Prostate gland (tissue), 2 donors: ENCODE data around the gene MAGI2.

Source experiments
- CTCF ChIP-seq, 4 experiments: fragments of 200-600 bp in 2 of 4; fragments of 450-650 bp in 2 of 4; sonication (generic) in 2 of 4; IDR thresholded peaks; 1 replicate in 3 of 4; 2 replicates in 1 of 4; pipeline ENCODE4 v1.5.1; 2016 to 2019; ENCODE audit warnings: antibody characterized with exemption in 4 of 4, mild to moderate bottlenecking in 2 of 4, moderate library complexity in 2 of 4
- POLR2A ChIP-seq: fragments of 450-650 bp; IDR thresholded peaks from one replicate; pipeline ENCODE4 v1.6.1; 2016; ENCODE audit warnings: antibody characterized with exemption, mild to moderate bottlenecking
- POLR2AphosphoS5 ChIP-seq: sonication (generic); formaldehyde crosslinking; IDR thresholded peaks from one replicate; pipeline ENCODE4 v1.6.1; 2017; ENCODE audit warnings: antibody characterized with exemption

GRCh38 chr7:79290841-79291497, 162.5 kb downstream of the MAGI2 start:
- no peak for TF ChIP-seq POLR2AphosphoS5
- no peak for TF ChIP-seq POLR2A
- TF ChIP-seq CTCF (IDR thresholded peaks at IDR 0.05) = no peak
